HepG2 (cell line): ENCODE data around the gene FBXW2. TPM values are rescaled to one million over a fixed set of nuclear protein-coding genes. Genes with fewer than 3 reads are reported as not detected.
A peak's percentile ranks its signal among the peaks of the same experiment; 100 is the strongest.

Source experiments
- ATAC-seq: fragments of 200-7000 bp; cut with Tn5 transposase; 3 replicates; pipeline ENCODE4 v1.9.1; 2020; ENCODE audit warnings: mild to moderate bottlenecking, moderate library complexity
- BruUV-seq: library from RNA; stranded (reverse); fragments of 400-500 nt; replicated peaks from 2 replicates; lab custom pipeline; 2021; lab: Mats Ljungman, UMichigan
- CTCF ChIA-PET: fragments of 300-600 bp; formaldehyde crosslinking; extraction: SDS; loops from one replicate; lab custom pipeline; 2021; ENCODE audit warnings: low total read pairs, inconsistent platforms, low intra/inter-chr PET ratio; lab: Yijun Ruan, JAX
- POLR2A ChIA-PET: fragments of 350-600 bp; sonication (Branson Sonifier 250); formaldehyde crosslinking; loops from one replicate; lab custom pipeline; 2020; ENCODE audit warnings: antibody characterized with exemption, inconsistent platforms; lab: Yijun Ruan, JAX
- DNase-seq: peaks from one replicate; pipeline ENCODE4 v3.0.0-alpha.2; 2015; ENCODE audit warnings: low spot score
- FAIRE-seq: peaks from 3 replicates; lab custom pipeline; 2011; peaks lifted over from hg19 to GRCh38; lab: Jason Lieb, UNC
- H2AFZ ChIP-seq: one replicate; pipeline ENCODE4 v1.6.1; 2011; ENCODE audit warnings: low read length, inconsistent platforms
- H3K27ac ChIP-seq: fragments of 300-600 bp; 3 replicates; pipeline ENCODE4 v1.8.0; 2011; ENCODE audit warnings: mixed run types, mild to moderate bottlenecking, mixed read lengths, low read length, inconsistent platforms; ENCODE audit not compliant: insufficient read depth; ENCODE audit errors: extremely low read length
- H3K27me3 ChIP-seq, 2 experiments: fragments of 200-600 bp in 1 of 2; 2 replicates in 1 of 2; 3 replicates in 1 of 2; pipeline versions ENCODE4 v1.6.0 to v1.8.0; 2011; ENCODE audit warnings: low read length in 2 of 2, mild to moderate bottlenecking in 2 of 2, moderate library complexity in 2 of 2, inconsistent platforms in 1 of 2; ENCODE audit not compliant: insufficient read depth in 2 of 2, control insufficient read depth in 1 of 2
- H3K36me3 ChIP-seq, 2 experiments: fragments of 200-600 bp in 1 of 2; replicated peaks in 1 of 2; 2 replicates in 1 of 2; 3 replicates in 1 of 2; pipeline versions ENCODE4 v1.5.1 to v1.8.0; 2011; ENCODE audit warnings: low read length in 2 of 2, inconsistent platforms in 1 of 2; ENCODE audit not compliant: insufficient read depth in 2 of 2, control insufficient read depth in 1 of 2
- H3K4me1 ChIP-seq: 2 replicates; pipeline ENCODE4 v1.5.1; 2012; ENCODE audit warnings: low read length, inconsistent platforms; ENCODE audit not compliant: insufficient read depth
- H3K4me2 ChIP-seq: 2 replicates; pipeline ENCODE4 v1.6.0; 2011; ENCODE audit warnings: low read depth, low read length, inconsistent platforms
- H3K4me3 ChIP-seq, 3 experiments: fragments of 200-600 bp in 1 of 3; sonication (generic), shearing (Covaris generic) in 1 of 3; replicated peaks in 1 of 3; 2 replicates each; pipeline ENCODE4 v1.5.1; 2011 to 2016; ENCODE audit warnings: low read length in 3 of 3, inconsistent platforms in 2 of 3, low read depth in 2 of 3, mild to moderate bottlenecking in 2 of 3, control low read depth in 1 of 3, mixed read lengths in 1 of 3; ENCODE audit not compliant: insufficient read depth in 1 of 3
- H3K79me2 ChIP-seq: one replicate; pipeline ENCODE4 v1.6.1; 2011; ENCODE audit warnings: low read length, inconsistent platforms; ENCODE audit not compliant: insufficient read depth
- H3K9ac ChIP-seq: 2 replicates; pipeline ENCODE4 v1.6.0; 2011; ENCODE audit warnings: mild to moderate bottlenecking, low read depth, low read length, inconsistent platforms; ENCODE audit not compliant: insufficient read depth
- H3K9me3 ChIP-seq: 2 replicates; pipeline ENCODE4 v1.5.1; 2012; ENCODE audit warnings: mild to moderate bottlenecking, low read length
- H4K20me1 ChIP-seq: 2 replicates; pipeline ENCODE4 v1.6.0; 2011; ENCODE audit warnings: inconsistent platforms, mild to moderate bottlenecking, low read length, moderate library complexity; ENCODE audit not compliant: insufficient read depth
- ATF7-NPFF ChIP-seq: sonication (generic); formaldehyde crosslinking; IDR thresholded peaks from 2 replicates; pipeline ENCODE4 v1.8.1; 2023; ENCODE audit warnings: mild to moderate bottlenecking, low read depth, missing genetic modification reagents, moderate library complexity
- BORCS8-MEF2B ChIP-seq: sonication (generic); formaldehyde crosslinking; IDR thresholded peaks from 2 replicates; pipeline ENCODE4 v1.8.0; 2022; ENCODE audit warnings: mild to moderate bottlenecking, missing genetic modification reagents
- KMT2A ChIP-seq: sonication (generic); formaldehyde crosslinking; IDR thresholded peaks from 2 replicates; pipeline ENCODE4 v1.4.0; 2020; ENCODE audit warnings: missing genetic modification reagents
- NPAS2 ChIP-seq: sonication (generic); formaldehyde crosslinking; IDR thresholded peaks from 2 replicates; pipeline ENCODE4 v1.8.0; 2022; ENCODE audit warnings: mild to moderate bottlenecking, missing genetic modification reagents, borderline replicate concordance
- POLR2G ChIP-seq: fragments of 200-400 bp; formaldehyde crosslinking; IDR thresholded peaks from 2 replicates; pipeline ENCODE4 v1.6.1; 2018; ENCODE audit warnings: mild to moderate bottlenecking, low read depth, low read length, moderate library complexity
- SUZ12 ChIP-seq: fragments of 150-350 bp; IDR thresholded peaks from 2 replicates; pipeline ENCODE4 v1.6.1; 2014; ENCODE audit warnings: low read depth, low read length
- ZBTB38 ChIP-seq: sonication (generic); formaldehyde crosslinking; IDR thresholded peaks from 2 replicates; pipeline ENCODE4 v1.5.1; 2020; ENCODE audit warnings: mild to moderate bottlenecking, missing genetic modification reagents
- ZC3H4 ChIP-seq: sonication (generic); formaldehyde crosslinking; IDR thresholded peaks from 2 replicates; pipeline ENCODE4 v1.4.0; 2020; ENCODE audit warnings: missing genetic modification reagents, borderline replicate concordance
- ZNF780A ChIP-seq: sonication (generic); formaldehyde crosslinking; IDR thresholded peaks from 2 replicates; pipeline ENCODE4 v1.8.0; 2022; ENCODE audit warnings: mild to moderate bottlenecking, missing genetic modification reagents, moderate library complexity
- ZXDC ChIP-seq: sonication (generic); formaldehyde crosslinking; IDR thresholded peaks from 2 replicates; pipeline ENCODE4 v1.5.0; 2020; ENCODE audit warnings: mild to moderate bottlenecking, missing genetic modification reagents
- WGBS: methylation state at CpG from one replicate; pipeline ENCODE4 v1.1.6; 2017; ENCODE audit warnings: low lambda C conversion rate; 5-methylcytosine and 5-hydroxymethylcytosine counted together
- in situ Hi-C: cut with HindIII; loops from 2 replicates; pipeline ENCODE4 v1.10.0; 2017; ENCODE audit warnings: low pct_unique_long_range_greater_than_20kb; ENCODE audit not compliant: extremely low pct_ligation_motif_present
- intact Hi-C: fragments of 100-400 bp; cut with micrococcal nuclease; formaldehyde crosslinking; loops from one replicate; pipeline ENCODE4 v1.10.0; 2022; ENCODE audit not compliant: unreplicated experiment
- polyA plus RNA-seq, 8 experiments: library from polyadenylated mRNA; depleted of rRNA in 3 of 8; stranded (reverse) in 7 of 8; unstranded in 1 of 8; fragments of >200 nt; fragmentation: Illumina TruSeq in 4 of 8; extraction: Trizol in 4 of 8; gene quantifications; 2 replicates each; pipeline versions ENCODE4 v1.2.1 to v1.2.3, GENCODE V29; 2011 to 2016; ENCODE audit warnings: low read depth in 4 of 8, missing spikeins in 1 of 8, mixed read lengths in 1 of 8; ENCODE audit not compliant: insufficient read depth in 1 of 8
- total RNA-seq, 5 experiments: library from RNA; depleted of rRNA; stranded (reverse); fragments of >200 nt; fragmentation: Illumina TruSeq; extraction: Trizol; gene quantifications; 2 replicates each; pipeline ENCODE4 v1.2.3, GENCODE V29; 2016; ENCODE audit warnings: low read depth in 1 of 5
- TF ChIP-seq, protein P1 (sequence below): sonication (generic); formaldehyde crosslinking; IDR thresholded peaks from 2 replicates; pipeline ENCODE4 v1.5.1; 2020; ENCODE audit warnings: mild to moderate bottlenecking, missing genetic modification reagents, moderate library complexity

The FBXW2 gene
- total and polyA plus RNA-seq, 2 of the 13 experiments (the other 11 are each of a cell fraction or from before 2014, with no cell fraction given), result 35.4 to 43.1 TPM

GRCh38 chr9:120720404-120720803 lies 72.8 kb downstream of the FBXW2 start:
- no peaks in the 10 kb centered on the region for H3K27me3 ChIP-seq
- TF ChIP-seq KMT2A (CRISPR knock-in tag) (no peak), ATF7-NPFF (CRISPR knock-in tag) (no peak), ZNF780A (CRISPR knock-in tag) (peak; percentile 92; the same call in 1 of the 2 replicates)
- no TSS peak for BruUV-seq
- no peaks in the 10 kb centered on the region for H3K79me2 ChIP-seq
- no peak overlapping the region for H3K4me2 ChIP-seq
- DNase-seq (no peak), FAIRE-seq (no peak), ATAC-seq (no peak)
- no peak overlapping the region for H3K4me3 ChIP-seq
- CTCF ChIA-PET, result no interaction called here
- H3K4me1 ChIP-seq, result peaks cover 26% of the 10 kb centered on the region
- H4K20me1 ChIP-seq, result no peaks in the 10 kb centered on the region
- WGBS, result no CpG with 5 or more reads among the region's 4 CpGs
- in situ Hi-C loops, result no loop called here
- no peak overlapping the region for H3K27ac ChIP-seq
- H3K9ac ChIP-seq, result no peak overlapping the region
- no peaks in the 10 kb centered on the region for H3K36me3 ChIP-seq
- POLR2A ChIA-PET, result no interaction called here
- H2AFZ ChIP-seq, result no peak overlapping the region
- no peaks in the 10 kb centered on the region for H3K9me3 ChIP-seq
- intact Hi-C loops, result no loop called here

GRCh38 chr9:120718316-120718715 lies 74.9 kb downstream of the FBXW2 start:
- no peak overlapping the region for H3K4me2 ChIP-seq
- intact Hi-C loops (no loop called here), in situ Hi-C loops (no loop called here)
- ChIA-PET CTCF (no interaction called here), POLR2A (interaction anchor here (2.6 kb wide), 1 partner anchor 12 kb away, joined by 10 read pairs; no protein-coding TSS in a partner anchor)
- no peaks in the 10 kb centered on the region for H3K36me3 ChIP-seq
- H3K27me3 ChIP-seq, result no peaks in the 10 kb centered on the region
- H3K4me3 ChIP-seq, result no peak overlapping the region
- DNase-seq (no peak), FAIRE-seq (no peak), ATAC-seq (no peak)
- no peak overlapping the region for H3K27ac ChIP-seq
- 4% methylated on average over 2 of the region's 3 CpGs for WGBS
- H3K4me1 ChIP-seq, result peaks cover 32% of the 10 kb centered on the region
- no peaks in the 10 kb centered on the region for H3K9me3 ChIP-seq
- no TSS peak for BruUV-seq
- H3K79me2 ChIP-seq, result peaks cover 2% of the 10 kb centered on the region
- H4K20me1 ChIP-seq, result no peaks in the 10 kb centered on the region
- H2AFZ ChIP-seq, result no peak overlapping the region
- no peak overlapping the region for H3K9ac ChIP-seq
- TF ChIP-seq ZBTB38, result no peak
- no peak for TF ChIP-seq BORCS8-MEF2B (CRISPR knock-in tag)
- TF ChIP-seq, protein P1, sequence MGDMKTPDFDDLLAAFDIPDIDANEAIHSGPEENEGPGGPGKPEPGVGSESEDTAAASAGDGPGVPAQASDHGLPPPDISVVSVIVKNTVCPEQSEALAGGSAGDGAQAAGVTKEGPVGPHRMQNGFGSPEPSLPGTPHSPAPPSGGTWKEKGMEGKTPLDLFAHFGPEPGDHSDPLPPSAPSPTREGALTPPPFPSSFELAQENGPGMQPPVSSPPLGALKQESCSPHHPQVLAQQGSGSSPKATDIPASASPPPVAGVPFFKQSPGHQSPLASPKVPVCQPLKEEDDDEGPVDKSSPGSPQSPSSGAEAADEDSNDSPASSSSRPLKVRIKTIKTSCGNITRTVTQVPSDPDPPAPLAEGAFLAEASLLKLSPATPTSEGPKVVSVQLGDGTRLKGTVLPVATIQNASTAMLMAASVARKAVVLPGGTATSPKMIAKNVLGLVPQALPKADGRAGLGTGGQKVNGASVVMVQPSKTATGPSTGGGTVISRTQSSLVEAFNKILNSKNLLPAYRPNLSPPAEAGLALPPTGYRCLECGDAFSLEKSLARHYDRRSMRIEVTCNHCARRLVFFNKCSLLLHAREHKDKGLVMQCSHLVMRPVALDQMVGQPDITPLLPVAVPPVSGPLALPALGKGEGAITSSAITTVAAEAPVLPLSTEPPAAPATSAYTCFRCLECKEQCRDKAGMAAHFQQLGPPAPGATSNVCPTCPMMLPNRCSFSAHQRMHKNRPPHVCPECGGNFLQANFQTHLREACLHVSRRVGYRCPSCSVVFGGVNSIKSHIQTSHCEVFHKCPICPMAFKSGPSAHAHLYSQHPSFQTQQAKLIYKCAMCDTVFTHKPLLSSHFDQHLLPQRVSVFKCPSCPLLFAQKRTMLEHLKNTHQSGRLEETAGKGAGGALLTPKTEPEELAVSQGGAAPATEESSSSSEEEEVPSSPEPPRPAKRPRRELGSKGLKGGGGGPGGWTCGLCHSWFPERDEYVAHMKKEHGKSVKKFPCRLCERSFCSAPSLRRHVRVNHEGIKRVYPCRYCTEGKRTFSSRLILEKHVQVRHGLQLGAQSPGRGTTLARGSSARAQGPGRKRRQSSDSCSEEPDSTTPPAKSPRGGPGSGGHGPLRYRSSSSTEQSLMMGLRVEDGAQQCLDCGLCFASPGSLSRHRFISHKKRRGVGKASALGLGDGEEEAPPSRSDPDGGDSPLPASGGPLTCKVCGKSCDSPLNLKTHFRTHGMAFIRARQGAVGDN (CRISPR knock-in tag), result no peak
- TF ChIP-seq NPAS2 (CRISPR knock-in tag), result no peak
- no peak for TF ChIP-seq SUZ12
- no peak for TF ChIP-seq ZC3H4 (CRISPR knock-in tag)
- TF ChIP-seq POLR2G, result no peak
- TF ChIP-seq ZXDC (CRISPR knock-in tag), result no peak
